Neural cell (in vitro differentiated cells): ENCODE data around the gene RERE. TPM values are rescaled to one million over a fixed set of nuclear protein-coding genes. Genes with fewer than 3 reads are reported as not detected.
"Not testable (repeated sequence)": the region's sequence is repeated elsewhere in the genome, so short reads cannot be mapped to it uniquely, and the experiment has no call there.

Experiments used
- H2AFZ ChIP-seq: fragments of 200-600, 300-800 bp; sonication (generic), shearing (Covaris generic); 2 replicates; pipeline ENCODE4 v1.6.0; 2014; ENCODE audit warnings: low read depth, mild to moderate bottlenecking, antibody characterized with exemption, low read length, moderate library complexity
- H3F3A ChIP-seq: fragments of 200-600 bp; shearing (Covaris generic); 2 replicates; pipeline ENCODE4 v1.6.1; 2016; ENCODE audit warnings: mild to moderate bottlenecking, moderate library complexity, mixed read lengths, antibody characterized with exemption, low read length; ENCODE audit not compliant: insufficient read depth, poor library complexity, severe bottlenecking
- H3K27ac ChIP-seq: fragments of 200-600, 300-800 bp; sonication (generic), shearing (Covaris generic); 2 replicates; pipeline ENCODE4 v1.5.1; 2014; ENCODE audit warnings: mild to moderate bottlenecking, low read length, moderate library complexity
- H3K27me3 ChIP-seq: fragments of 300-800, 200-600 bp; sonication (generic), shearing (Covaris generic); 2 replicates; pipeline ENCODE4 v1.6.0; 2014; ENCODE audit warnings: mild to moderate bottlenecking, low read depth, low read length, moderate library complexity; ENCODE audit not compliant: insufficient read depth
- H3K36me3 ChIP-seq: fragments of 300-800, 200-600 bp; sonication (generic), shearing (Covaris generic); 2 replicates; pipeline ENCODE4 v1.5.1; 2014; ENCODE audit warnings: mild to moderate bottlenecking, antibody characterized with exemption, low read length, moderate library complexity; ENCODE audit not compliant: insufficient read depth
- H3K4me2 ChIP-seq: fragments of 300-800, 200-600 bp; sonication (generic), shearing (Covaris generic); 2 replicates; pipeline ENCODE4 v1.6.0; 2014; ENCODE audit warnings: mild to moderate bottlenecking, low read length
- H3K4me3 ChIP-seq: fragments of 300-800, 200-600 bp; sonication (generic), shearing (Covaris generic); 2 replicates; pipeline ENCODE4 v1.5.1; 2014; ENCODE audit warnings: mild to moderate bottlenecking, low read length, moderate library complexity
- H3K79me2 ChIP-seq: fragments of 200-600 bp; shearing (Covaris generic); replicated peaks from 2 replicates; pipeline ENCODE4 v1.6.0; 2014; ENCODE audit warnings: mild to moderate bottlenecking, low read length, moderate library complexity; ENCODE audit not compliant: insufficient read depth
- H3K9ac ChIP-seq: fragments of 300-800, 200-600 bp; sonication (generic), shearing (Covaris generic); 2 replicates; pipeline ENCODE4 v1.6.1; 2016; ENCODE audit warnings: mild to moderate bottlenecking, low read length, mixed read lengths
- H3K9me2 ChIP-seq: fragments of 200-600 bp; shearing (Covaris generic); 2 replicates; pipeline ENCODE4 v1.6.1; 2016; ENCODE audit warnings: mild to moderate bottlenecking, low read length, mixed read lengths; ENCODE audit not compliant: insufficient read depth
- H3K9me3 ChIP-seq: fragments of 200-600, 300-800 bp; sonication (generic), shearing (Covaris generic); 2 replicates; pipeline ENCODE4 v1.6.1; 2016; ENCODE audit warnings: mild to moderate bottlenecking, mixed run types, low read length, moderate library complexity, mixed read lengths
- H4K20me1 ChIP-seq: fragments of 200-600 bp; shearing (Covaris generic); 2 replicates; pipeline ENCODE4 v1.6.1; 2016; ENCODE audit warnings: mild to moderate bottlenecking, mixed run types; ENCODE audit not compliant: insufficient read depth
- EP300 ChIP-seq: fragments of 450-650 bp; conservative IDR thresholded peaks from 2 replicates; pipeline ENCODE4 v1.6.1; 2014; ENCODE audit warnings: antibody characterized with exemption, mild to moderate bottlenecking, moderate library complexity; ENCODE audit not compliant: poor library complexity, severe bottlenecking
- MXI1 ChIP-seq: fragments of 450-650 bp; conservative IDR thresholded peaks from 2 replicates; pipeline ENCODE4 v1.6.1; 2014; ENCODE audit warnings: antibody characterized with exemption, mild to moderate bottlenecking; ENCODE audit not compliant: poor library complexity, severe bottlenecking
- RAD21 ChIP-seq: fragments of 450-650 bp; conservative IDR thresholded peaks from 2 replicates; pipeline ENCODE4 v1.6.1; 2014; ENCODE audit warnings: antibody characterized with exemption, mild to moderate bottlenecking, moderate library complexity
- SMC3 ChIP-seq: fragments of 450-650 bp; conservative IDR thresholded peaks from 2 replicates; pipeline ENCODE4 v1.6.1; 2014; ENCODE audit warnings: antibody characterized with exemption, mild to moderate bottlenecking, moderate library complexity; ENCODE audit not compliant: poor library complexity
- polyA plus RNA-seq: library from polyadenylated mRNA; depleted of rRNA; stranded (reverse); fragments of >200 nt; gene quantifications from 2 replicates; pipeline ENCODE4 v1.2.3, GENCODE V29; 2014
- TF ChIP-seq, protein P1 (sequence below): fragments of 450-650 bp; IDR thresholded peaks from 2 replicates; pipeline ENCODE4 v1.5.1; 2014; ENCODE audit warnings: antibody characterized with exemption, mild to moderate bottlenecking, moderate library complexity; ENCODE audit not compliant: poor library complexity, severe bottlenecking
- TF ChIP-seq, protein P2 (sequence below): IDR thresholded peaks from 2 replicates; pipeline ENCODE4 v1.6.1; 2012; ENCODE audit warnings: borderline replicate concordance

The RERE gene
- polyA plus RNA-seq, 1 donor from 2014 or later, result 21.0 TPM

DNA sequence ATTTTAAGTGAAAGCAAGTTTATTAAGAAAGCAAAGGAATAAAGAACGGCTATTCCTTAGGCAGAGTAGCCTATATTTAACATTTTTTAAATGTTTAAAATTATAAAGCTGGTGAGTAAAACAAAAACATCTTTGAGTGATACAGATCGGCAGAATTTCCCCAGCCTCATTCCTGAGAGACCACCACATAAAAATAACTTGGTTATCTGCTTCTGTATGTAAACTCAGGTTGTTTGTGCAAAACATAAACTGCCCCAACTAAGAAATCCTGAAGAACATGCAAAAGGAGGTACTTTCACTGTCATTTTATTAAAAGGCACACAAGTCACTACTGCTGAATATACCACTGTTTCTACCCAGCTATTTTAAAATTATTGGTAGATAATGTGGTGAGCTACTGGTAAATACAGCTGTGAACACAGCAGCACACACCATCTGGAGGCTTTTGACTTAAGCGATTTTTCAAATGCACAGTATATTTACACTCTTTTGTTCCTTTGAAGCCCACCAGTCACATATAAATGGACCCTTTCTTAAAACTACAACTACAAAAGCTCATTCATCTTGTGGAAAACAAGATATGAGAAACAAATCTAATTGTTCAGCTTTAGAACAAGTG lies 119.3 kb downstream of the RERE start:
- no peaks in the 10 kb centered on the region for H3K9me3 ChIP-seq
- no peak overlapping the region for H2AFZ ChIP-seq
- H3K9me2 ChIP-seq, result no peaks in the 10 kb centered on the region
- H3K27ac ChIP-seq, result no peak overlapping the region
- no peak overlapping the region for H3K4me2 ChIP-seq
- TF ChIP-seq, protein P1, sequence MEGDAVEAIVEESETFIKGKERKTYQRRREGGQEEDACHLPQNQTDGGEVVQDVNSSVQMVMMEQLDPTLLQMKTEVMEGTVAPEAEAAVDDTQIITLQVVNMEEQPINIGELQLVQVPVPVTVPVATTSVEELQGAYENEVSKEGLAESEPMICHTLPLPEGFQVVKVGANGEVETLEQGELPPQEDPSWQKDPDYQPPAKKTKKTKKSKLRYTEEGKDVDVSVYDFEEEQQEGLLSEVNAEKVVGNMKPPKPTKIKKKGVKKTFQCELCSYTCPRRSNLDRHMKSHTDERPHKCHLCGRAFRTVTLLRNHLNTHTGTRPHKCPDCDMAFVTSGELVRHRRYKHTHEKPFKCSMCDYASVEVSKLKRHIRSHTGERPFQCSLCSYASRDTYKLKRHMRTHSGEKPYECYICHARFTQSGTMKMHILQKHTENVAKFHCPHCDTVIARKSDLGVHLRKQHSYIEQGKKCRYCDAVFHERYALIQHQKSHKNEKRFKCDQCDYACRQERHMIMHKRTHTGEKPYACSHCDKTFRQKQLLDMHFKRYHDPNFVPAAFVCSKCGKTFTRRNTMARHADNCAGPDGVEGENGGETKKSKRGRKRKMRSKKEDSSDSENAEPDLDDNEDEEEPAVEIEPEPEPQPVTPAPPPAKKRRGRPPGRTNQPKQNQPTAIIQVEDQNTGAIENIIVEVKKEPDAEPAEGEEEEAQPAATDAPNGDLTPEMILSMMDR, result no peak
- peak overlapping the region; percentile 3 for H3K4me3 ChIP-seq
- H3K79me2 ChIP-seq, result peaks cover 94% of the 10 kb centered on the region
- no peaks in the 10 kb centered on the region for H3K27me3 ChIP-seq
- H3K36me3 ChIP-seq, result no peaks in the 10 kb centered on the region
- no peak overlapping the region for H3K9ac ChIP-seq
- peaks cover 9% of the 10 kb centered on the region for H3F3A ChIP-seq
- peaks cover 10% of the 10 kb centered on the region for H4K20me1 ChIP-seq

DNA sequence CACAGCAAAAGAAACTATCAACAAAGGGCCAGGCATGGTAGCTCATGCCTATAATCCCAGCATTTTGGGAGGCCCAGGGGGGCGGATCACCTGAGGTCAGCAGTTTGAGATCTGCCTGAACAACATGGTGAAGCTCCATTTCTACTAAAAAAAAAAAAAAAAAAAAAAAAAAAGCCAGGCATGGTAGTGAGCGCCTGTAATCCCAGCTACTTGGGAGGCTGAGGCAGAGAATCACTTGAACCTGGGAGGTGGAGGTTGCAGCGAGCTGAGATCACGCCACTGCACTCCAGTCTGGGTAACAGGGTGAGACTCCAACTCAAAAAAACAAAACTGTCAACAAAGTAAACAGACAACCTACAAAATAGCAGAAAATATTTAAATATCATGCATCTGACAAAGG lies 122.0 kb downstream of the RERE start:
- not testable (repeated sequence) for H3K27me3 ChIP-seq, H3K9me3 ChIP-seq, H3K4me3 ChIP-seq, H4K20me1 ChIP-seq, H3K9me2 ChIP-seq, H3K4me2 ChIP-seq, H3K27ac ChIP-seq, H2AFZ ChIP-seq, H3K9ac ChIP-seq, H3F3A ChIP-seq, H3K36me3 ChIP-seq
- H3K79me2 ChIP-seq, result peaks cover 97% of the 10 kb centered on the region

DNA sequence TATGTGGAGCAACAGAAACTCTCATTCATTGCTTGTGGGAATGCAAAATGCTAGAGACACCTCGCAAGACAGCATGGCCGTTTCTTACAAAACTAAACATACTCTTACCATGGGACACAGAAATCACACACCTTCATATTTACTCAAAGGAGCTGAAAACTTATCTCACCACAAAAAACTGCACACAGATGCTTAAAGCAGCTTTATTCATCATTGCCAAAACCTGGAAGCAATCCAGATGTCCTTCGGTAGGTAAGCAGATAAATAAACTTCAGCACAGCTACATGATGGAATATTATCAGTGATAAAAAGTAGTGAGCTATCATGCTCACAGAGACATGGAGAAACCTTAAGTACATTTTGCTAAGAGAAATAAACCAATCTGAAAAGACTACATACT lies 124.3 kb downstream of the RERE start:
- H2AFZ ChIP-seq, result no peak overlapping the region
- no peak overlapping the region for H3K4me3 ChIP-seq
- H3K9me2 ChIP-seq, result no peaks in the 10 kb centered on the region
- H3K9ac ChIP-seq, result no peak overlapping the region
- TF ChIP-seq RAD21, result no peak
- TF ChIP-seq MXI1, result no peak
- TF ChIP-seq SMC3, result no peak
- TF ChIP-seq, protein P2, sequence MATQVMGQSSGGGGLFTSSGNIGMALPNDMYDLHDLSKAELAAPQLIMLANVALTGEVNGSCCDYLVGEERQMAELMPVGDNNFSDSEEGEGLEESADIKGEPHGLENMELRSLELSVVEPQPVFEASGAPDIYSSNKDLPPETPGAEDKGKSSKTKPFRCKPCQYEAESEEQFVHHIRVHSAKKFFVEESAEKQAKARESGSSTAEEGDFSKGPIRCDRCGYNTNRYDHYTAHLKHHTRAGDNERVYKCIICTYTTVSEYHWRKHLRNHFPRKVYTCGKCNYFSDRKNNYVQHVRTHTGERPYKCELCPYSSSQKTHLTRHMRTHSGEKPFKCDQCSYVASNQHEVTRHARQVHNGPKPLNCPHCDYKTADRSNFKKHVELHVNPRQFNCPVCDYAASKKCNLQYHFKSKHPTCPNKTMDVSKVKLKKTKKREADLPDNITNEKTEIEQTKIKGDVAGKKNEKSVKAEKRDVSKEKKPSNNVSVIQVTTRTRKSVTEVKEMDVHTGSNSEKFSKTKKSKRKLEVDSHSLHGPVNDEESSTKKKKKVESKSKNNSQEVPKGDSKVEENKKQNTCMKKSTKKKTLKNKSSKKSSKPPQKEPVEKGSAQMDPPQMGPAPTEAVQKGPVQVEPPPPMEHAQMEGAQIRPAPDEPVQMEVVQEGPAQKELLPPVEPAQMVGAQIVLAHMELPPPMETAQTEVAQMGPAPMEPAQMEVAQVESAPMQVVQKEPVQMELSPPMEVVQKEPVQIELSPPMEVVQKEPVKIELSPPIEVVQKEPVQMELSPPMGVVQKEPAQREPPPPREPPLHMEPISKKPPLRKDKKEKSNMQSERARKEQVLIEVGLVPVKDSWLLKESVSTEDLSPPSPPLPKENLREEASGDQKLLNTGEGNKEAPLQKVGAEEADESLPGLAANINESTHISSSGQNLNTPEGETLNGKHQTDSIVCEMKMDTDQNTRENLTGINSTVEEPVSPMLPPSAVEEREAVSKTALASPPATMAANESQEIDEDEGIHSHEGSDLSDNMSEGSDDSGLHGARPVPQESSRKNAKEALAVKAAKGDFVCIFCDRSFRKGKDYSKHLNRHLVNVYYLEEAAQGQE, result no peak
- TF ChIP-seq EP300, result no peak
- no peaks in the 10 kb centered on the region for H3K9me3 ChIP-seq
- H3K79me2 ChIP-seq, result peaks cover 97% of the 10 kb centered on the region
- no peak overlapping the region for H3K27ac ChIP-seq
- no peaks in the 10 kb centered on the region for H3K36me3 ChIP-seq
- H3K4me2 ChIP-seq, result no peak overlapping the region
- H3K27me3 ChIP-seq, result no peaks in the 10 kb centered on the region
- H4K20me1 ChIP-seq, result peaks cover 4% of the 10 kb centered on the region
- H3F3A ChIP-seq, result no peaks in the 10 kb centered on the region
